GM10266 (cell line): Measurements from ENCODE around the gene RREB1.

Source experiments
- DNase-seq: peaks from one replicate; pipeline ENCODE4 v3.0.0; 2012; ENCODE audit errors: extremely low spot score
- TF ChIP-seq, protein P1 (sequence below): IDR thresholded peaks from 2 replicates; pipeline ENCODE4 v1.5.1; 2012; ENCODE audit warnings: mild to moderate bottlenecking, low read depth; ENCODE audit not compliant: control insufficient read depth, insufficient read depth; ENCODE audit errors: missing control alignments

The RREB1 gene

DNA sequence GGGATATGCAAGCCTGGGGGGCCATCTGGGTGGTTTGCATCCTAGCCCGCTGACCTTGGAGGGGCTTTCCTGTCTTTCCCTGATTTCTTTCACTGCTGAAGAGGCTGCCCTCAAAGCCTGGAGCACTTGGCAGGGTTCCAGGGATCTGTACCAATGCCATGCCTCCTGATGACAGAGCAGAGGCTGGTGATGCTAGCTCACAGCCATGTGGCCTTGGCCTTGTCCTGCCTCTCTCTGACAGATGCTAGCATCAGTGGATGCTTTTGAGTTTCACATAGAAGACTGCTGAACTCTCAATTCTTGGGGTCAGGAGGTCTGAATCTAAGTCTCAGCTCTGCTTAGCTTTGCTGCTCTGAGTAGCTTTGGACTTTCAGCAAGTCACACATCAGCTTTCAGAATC lies 21.9 kb upstream of the RREB1 start:
- peak; percentile 25 for DNase-seq
- TF ChIP-seq, protein P1, sequence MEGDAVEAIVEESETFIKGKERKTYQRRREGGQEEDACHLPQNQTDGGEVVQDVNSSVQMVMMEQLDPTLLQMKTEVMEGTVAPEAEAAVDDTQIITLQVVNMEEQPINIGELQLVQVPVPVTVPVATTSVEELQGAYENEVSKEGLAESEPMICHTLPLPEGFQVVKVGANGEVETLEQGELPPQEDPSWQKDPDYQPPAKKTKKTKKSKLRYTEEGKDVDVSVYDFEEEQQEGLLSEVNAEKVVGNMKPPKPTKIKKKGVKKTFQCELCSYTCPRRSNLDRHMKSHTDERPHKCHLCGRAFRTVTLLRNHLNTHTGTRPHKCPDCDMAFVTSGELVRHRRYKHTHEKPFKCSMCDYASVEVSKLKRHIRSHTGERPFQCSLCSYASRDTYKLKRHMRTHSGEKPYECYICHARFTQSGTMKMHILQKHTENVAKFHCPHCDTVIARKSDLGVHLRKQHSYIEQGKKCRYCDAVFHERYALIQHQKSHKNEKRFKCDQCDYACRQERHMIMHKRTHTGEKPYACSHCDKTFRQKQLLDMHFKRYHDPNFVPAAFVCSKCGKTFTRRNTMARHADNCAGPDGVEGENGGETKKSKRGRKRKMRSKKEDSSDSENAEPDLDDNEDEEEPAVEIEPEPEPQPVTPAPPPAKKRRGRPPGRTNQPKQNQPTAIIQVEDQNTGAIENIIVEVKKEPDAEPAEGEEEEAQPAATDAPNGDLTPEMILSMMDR: no peak

DNA sequence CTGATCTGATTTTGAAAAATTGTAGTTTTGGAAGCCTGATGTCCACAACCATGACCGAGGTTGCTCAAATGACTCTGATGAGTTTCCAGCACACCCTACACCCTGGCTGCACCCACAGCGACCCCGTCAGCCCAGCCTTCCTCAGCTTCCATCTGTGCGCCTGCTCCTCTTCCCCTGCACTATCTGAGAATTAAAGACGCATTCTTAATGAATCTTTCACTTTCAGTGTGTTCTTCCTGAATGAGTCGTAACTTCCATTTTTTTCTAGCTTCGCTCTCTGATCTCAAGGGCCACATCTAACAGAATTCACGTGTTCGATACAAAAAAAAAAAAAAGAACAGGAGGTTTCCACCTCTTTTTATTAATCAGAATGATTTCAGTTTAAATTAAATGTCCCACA lies 21.3 kb upstream of the RREB1 start:
- TF ChIP-seq, protein P1: peak; percentile 56
- peak; percentile 44 for DNase-seq

DNA sequence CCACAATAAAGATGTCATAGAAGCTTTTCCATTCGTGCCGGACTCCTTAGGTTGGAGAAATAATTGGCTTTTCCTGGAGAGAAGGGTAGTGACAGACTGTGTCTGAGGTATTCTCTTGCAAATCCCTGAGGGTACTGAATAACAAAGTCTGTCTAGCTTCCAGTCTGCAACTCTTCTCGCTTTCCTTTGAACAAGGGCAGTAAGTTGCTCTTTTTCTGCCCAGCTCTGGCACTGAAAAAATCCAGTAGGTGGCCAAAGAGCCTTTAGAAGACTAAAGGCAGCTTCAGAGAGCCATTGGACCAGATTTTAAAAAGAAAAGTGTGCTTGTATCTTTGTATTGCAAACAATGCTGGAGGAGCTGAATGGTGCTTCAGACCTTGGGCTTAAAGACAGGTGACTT lies 20.7 kb upstream of the RREB1 start:
- DNase-seq: no peak
- TF ChIP-seq, protein P1: no peak

DNA sequence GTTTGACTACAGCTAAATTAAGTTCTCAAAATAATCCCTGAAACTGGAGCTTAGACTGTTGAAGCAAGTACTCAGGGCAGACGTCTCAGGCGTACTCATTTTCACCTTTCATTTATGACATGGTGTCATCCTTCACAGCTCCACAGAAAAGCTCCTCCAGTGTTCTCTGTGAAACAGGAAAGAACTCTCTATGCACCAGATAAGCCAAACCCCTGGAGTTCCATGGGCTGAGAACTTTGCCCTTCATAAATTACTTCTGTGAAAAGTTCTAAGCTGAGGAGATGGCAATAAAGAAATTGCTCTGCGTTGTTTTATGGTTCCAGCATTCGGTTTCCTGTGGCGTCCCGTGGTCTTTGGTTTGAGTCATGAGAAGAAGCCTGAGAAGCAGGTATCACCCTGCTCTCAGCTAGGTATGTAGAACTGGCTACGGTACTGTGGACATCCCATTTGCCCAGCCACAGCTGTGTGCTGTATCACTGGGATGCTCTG lies 20.2 kb upstream of the RREB1 start:
- no peak for DNase-seq
- TF ChIP-seq, protein P1: no peak

DNA sequence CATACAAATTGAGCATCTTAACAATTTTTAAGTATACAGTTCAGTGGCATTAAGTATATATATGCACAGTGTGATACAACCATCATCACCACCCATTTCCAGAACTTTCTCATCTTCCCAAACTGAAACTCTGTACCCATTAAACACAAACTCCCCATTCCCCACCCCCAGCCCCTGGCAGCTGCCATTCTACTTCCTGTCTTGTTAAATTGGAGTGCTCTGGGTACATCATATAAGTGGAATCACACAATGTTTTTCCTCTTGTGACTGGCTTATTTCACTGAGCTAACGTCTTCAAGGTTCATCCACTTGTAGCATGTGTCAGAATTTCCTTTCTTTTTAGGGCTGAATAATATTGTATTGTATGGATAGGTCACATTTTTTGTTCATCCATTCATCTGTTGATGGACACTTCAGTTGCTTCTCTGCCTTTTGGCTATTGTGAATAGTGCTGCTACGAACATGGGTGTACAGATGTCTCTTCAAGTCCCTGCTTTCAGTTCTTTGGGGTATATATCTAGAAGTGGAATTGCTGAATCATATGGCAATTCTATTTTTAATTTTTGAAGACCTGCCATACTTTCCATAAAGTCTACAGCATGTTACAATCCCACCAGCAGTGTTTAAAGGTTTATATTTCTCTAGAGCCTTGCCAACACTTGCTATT lies 19.6 kb upstream of the RREB1 start:
- no peak for DNase-seq
- TF ChIP-seq, protein P1: no peak

DNA sequence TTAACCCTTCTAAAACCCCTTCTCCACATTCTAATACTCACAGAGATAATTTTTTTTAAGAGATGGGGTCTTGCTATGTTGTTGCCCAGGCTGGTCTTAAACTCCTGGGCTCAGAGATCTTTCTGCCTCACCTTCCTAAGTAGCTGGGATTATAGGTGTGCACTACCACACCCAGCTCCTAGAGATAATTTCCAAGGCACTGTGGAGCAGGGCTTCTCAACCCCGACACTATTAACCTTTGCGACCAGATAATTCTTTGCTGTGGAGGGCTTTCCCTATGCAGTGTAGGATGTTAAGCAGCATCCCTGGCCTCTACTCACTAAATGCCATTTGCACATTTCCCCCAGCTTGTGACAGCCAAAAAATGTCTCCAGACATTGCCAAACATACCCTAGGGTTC lies 8.8 kb upstream of the RREB1 start:
- DNase-seq: no peak
- TF ChIP-seq, protein P1: no peak

DNA sequence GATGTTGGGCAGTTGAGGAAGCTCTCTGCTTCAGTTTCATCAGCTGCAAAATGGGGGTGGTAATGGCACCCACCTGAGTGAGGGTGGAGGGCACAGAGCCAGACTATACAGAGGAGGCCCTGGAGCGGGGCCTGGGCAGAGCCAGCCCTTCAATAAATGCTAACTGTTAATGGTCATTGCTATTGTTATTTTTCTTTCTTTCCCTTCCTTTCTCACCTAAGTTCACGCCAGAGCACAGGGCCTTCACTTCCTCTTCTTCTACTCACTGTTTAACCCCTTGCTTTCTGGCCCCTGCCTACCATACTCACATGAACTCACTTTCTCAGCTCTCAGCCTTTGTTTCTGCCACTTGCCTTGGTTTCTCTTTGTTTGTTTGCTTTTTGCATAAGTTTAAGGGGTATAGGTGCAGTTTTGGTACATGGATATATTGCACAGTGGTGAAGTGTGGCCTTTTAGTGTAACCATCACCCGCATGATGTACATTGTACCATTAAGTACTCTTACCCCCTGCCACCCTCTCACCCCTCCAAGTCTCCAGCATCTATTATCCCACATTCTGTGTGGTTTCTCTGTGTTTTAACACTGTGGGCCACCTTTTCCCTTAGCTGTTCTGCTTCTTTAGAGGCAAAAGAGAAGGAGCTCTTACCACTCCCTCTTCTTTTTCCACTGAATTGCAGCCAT lies 7.5 kb upstream of the RREB1 start:
- TF ChIP-seq, protein P1: no peak
- peak; percentile 30 for DNase-seq
